ENCODE data around the gene ATP8A2.

Gene ATP8A2

GRCh38 chr13:25762795-25763377 is 391.1 kb downstream of the ATP8A2 start:
- no peaks in the 10 kb centered on the region for H3K9me2 ChIP-seq (replicated peaks; ENCODE audit: insufficient read depth, low read length)
- H3K4me2 ChIP-seq (ENCODE audit: low read depth, low read length), result no peak overlapping the region
- no peak overlapping the region for H3K9ac ChIP-seq (ENCODE audit: low read length)
- no peak overlapping the region for H3K4me3 ChIP-seq (ENCODE audit: low read length)
- no peak overlapping the region for H3K27ac ChIP-seq (ENCODE audit: low read length)
- H3K4me1 ChIP-seq (ENCODE audit: low read length), result no peaks in the 10 kb centered on the region
- TF ChIP-seq EZH2phosphoT487 (IDR thresholded peaks at IDR 0.05; ENCODE audit: low read length) (no peak), CTCF (IDR thresholded peaks at IDR 0.05; ENCODE audit: low read length) (no peak)
- H3K9me3 ChIP-seq (replicated peaks; ENCODE audit: insufficient read depth, low read length), result no peaks in the 10 kb centered on the region
- H3K36me3 ChIP-seq (replicated peaks; ENCODE audit: insufficient read depth, low read length), result no peaks in the 10 kb centered on the region
- H3K79me2 ChIP-seq (ENCODE audit: low read length), result no peaks in the 10 kb centered on the region
- H3F3A ChIP-seq (ENCODE audit: insufficient read depth, low read length), result no peaks in the 10 kb centered on the region
- no peak overlapping the region for H2AFZ ChIP-seq (ENCODE audit: low read length)
- H4K20me1 ChIP-seq (ENCODE audit: insufficient read depth, low read length), result no peaks in the 10 kb centered on the region
- H3K27me3 ChIP-seq (replicated peaks; ENCODE audit: insufficient read depth, low read length), result no peaks in the 10 kb centered on the region
- DNase-seq, result no peak

GRCh38 chr13:25764378-25764777 is 392.6 kb downstream of the ATP8A2 start:
- Histone ChIP-seq H3K27me3 (replicated peaks; ENCODE audit: insufficient read depth, low read length) (no peaks in the 10 kb centered on the region), H3K79me2 (ENCODE audit: low read length) (no peaks in the 10 kb centered on the region), H3K27ac (ENCODE audit: low read length) (no peak overlapping the region), H3K36me3 (replicated peaks; ENCODE audit: insufficient read depth, low read length) (no peaks in the 10 kb centered on the region), H3K9me2 (replicated peaks; ENCODE audit: insufficient read depth, low read length) (no peaks in the 10 kb centered on the region), H3K9me3 (replicated peaks; ENCODE audit: insufficient read depth, low read length) (no peaks in the 10 kb centered on the region), H3K4me2 (ENCODE audit: low read depth, low read length) (no peak overlapping the region), H4K20me1 (ENCODE audit: insufficient read depth, low read length) (no peaks in the 10 kb centered on the region), H3F3A (ENCODE audit: insufficient read depth, low read length) (no peaks in the 10 kb centered on the region), H3K4me3 (ENCODE audit: low read length) (no peak overlapping the region), H3K9ac (ENCODE audit: low read length) (no peak overlapping the region), H2AFZ (ENCODE audit: low read length) (no peak overlapping the region), H3K4me1 (ENCODE audit: low read length) (no peaks in the 10 kb centered on the region)
- no peak for TF ChIP-seq CTCF (IDR thresholded peaks at IDR 0.05; ENCODE audit: low read length)
- TF ChIP-seq EZH2 (optimal IDR thresholded peaks at IDR 0.05; ENCODE audit: low read depth, low read length), result no peak
- TF ChIP-seq EZH2phosphoT487 (IDR thresholded peaks at IDR 0.05; ENCODE audit: low read length), result no peak
- no peak for DNase-seq

- no peak for DNase-seq
- no peaks in the 10 kb centered on the region for H3F3A ChIP-seq (ENCODE audit: insufficient read depth, low read length)
- H3K4me1 ChIP-seq (ENCODE audit: low read length), result no peaks in the 10 kb centered on the region
- no peaks in the 10 kb centered on the region for H3K27me3 ChIP-seq (replicated peaks; ENCODE audit: insufficient read depth, low read length)
- H3K27ac ChIP-seq (ENCODE audit: low read length), result no peak overlapping the region
- no peak overlapping the region for H2AFZ ChIP-seq (ENCODE audit: low read length)
- no peaks in the 10 kb centered on the region for H3K79me2 ChIP-seq (ENCODE audit: low read length)
- no peak overlapping the region for H3K9ac ChIP-seq (ENCODE audit: low read length)
- H3K9me3 ChIP-seq (replicated peaks; ENCODE audit: insufficient read depth, low read length), result no peaks in the 10 kb centered on the region
- no peak for TF ChIP-seq EZH2 (optimal IDR thresholded peaks at IDR 0.05; ENCODE audit: low read depth, low read length)
- no peak for TF ChIP-seq EZH2phosphoT487 (IDR thresholded peaks at IDR 0.05; ENCODE audit: low read length)
- TF ChIP-seq CTCF (IDR thresholded peaks at IDR 0.05; ENCODE audit: low read length), result no peak
- no peaks in the 10 kb centered on the region for H3K36me3 ChIP-seq (replicated peaks; ENCODE audit: insufficient read depth, low read length)
- no peak overlapping the region for H3K4me2 ChIP-seq (ENCODE audit: low read depth, low read length)
- no peaks in the 10 kb centered on the region for H4K20me1 ChIP-seq (ENCODE audit: insufficient read depth, low read length)
- H3K4me3 ChIP-seq (ENCODE audit: low read length), result no peak overlapping the region
- H3K9me2 ChIP-seq (replicated peaks; ENCODE audit: insufficient read depth, low read length), result no peaks in the 10 kb centered on the region
Measured at GRCh38 chr13:25765266-25765665, 393.5 kb downstream of the ATP8A2 start.

Data from MM.1S (cell line).